ENCODE results near the gene HIPK3.
"Not testable (repeated sequence)": the region's sequence is repeated elsewhere in the genome, so short reads cannot be mapped to it uniquely, and the experiment has no call there.

Gene HIPK3

DNA sequence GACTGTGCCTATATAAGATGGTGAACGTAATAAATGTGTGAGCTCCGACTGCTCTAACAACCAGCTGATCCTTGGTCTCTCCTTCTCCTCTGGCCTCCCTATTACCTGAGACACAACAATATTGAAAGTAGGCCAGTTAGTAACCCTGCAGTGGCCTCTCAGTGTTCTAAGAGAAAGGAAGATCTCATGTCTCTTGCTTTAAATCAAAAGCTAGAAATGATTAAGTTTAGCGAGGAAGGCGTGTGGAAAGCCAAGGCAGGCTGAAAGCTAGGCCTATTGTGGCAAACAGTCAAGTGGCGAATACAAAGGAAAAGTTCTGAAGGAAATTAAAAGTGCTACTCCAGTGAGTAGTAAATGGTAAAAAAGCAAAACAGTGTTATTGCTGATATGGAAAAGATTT is 39.5 kb downstream of the HIPK3 start:
- Histone ChIP-seq H4K20me1 (ENCODE audit: insufficient read depth, low read length) (peaks cover 8% of the 10 kb centered on the region; the same call in 1 of the 2 replicates), H3K9me3 (ENCODE audit: insufficient read depth, low read length) (no peaks in the 10 kb centered on the region), H3K79me2 (ENCODE audit: low read length) (peaks cover 3% of the 10 kb centered on the region; the same call in 1 of the 2 replicates), H3K36me3 (replicated peaks; ENCODE audit: low read depth, low read length) (peaks cover 2% of the 10 kb centered on the region), H3K27me3 (ENCODE audit: low read depth, low read length) (no peaks in the 10 kb centered on the region), H3K4me3 (ENCODE audit: low read length) (no peak overlapping the region), H3K27ac (ENCODE audit: low read length) (no peak overlapping the region), H2AFZ (ENCODE audit: low read depth, low read length) (no peak overlapping the region), H3K9ac (ENCODE audit: low read length) (no peak overlapping the region), H3K4me1 (ENCODE audit: low read length) (no peaks in the 10 kb centered on the region), H3K4me2 (ENCODE audit: low read length) (no peak overlapping the region)
- TF ChIP-seq EZH2phosphoT487 (IDR thresholded peaks at IDR 0.05; ENCODE audit: low read depth) = no peak
- TF ChIP-seq, protein P1, sequence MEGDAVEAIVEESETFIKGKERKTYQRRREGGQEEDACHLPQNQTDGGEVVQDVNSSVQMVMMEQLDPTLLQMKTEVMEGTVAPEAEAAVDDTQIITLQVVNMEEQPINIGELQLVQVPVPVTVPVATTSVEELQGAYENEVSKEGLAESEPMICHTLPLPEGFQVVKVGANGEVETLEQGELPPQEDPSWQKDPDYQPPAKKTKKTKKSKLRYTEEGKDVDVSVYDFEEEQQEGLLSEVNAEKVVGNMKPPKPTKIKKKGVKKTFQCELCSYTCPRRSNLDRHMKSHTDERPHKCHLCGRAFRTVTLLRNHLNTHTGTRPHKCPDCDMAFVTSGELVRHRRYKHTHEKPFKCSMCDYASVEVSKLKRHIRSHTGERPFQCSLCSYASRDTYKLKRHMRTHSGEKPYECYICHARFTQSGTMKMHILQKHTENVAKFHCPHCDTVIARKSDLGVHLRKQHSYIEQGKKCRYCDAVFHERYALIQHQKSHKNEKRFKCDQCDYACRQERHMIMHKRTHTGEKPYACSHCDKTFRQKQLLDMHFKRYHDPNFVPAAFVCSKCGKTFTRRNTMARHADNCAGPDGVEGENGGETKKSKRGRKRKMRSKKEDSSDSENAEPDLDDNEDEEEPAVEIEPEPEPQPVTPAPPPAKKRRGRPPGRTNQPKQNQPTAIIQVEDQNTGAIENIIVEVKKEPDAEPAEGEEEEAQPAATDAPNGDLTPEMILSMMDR (IDR thresholded peaks at IDR 0.05; ENCODE audit: low read depth, low read length) = no peak

DNA sequence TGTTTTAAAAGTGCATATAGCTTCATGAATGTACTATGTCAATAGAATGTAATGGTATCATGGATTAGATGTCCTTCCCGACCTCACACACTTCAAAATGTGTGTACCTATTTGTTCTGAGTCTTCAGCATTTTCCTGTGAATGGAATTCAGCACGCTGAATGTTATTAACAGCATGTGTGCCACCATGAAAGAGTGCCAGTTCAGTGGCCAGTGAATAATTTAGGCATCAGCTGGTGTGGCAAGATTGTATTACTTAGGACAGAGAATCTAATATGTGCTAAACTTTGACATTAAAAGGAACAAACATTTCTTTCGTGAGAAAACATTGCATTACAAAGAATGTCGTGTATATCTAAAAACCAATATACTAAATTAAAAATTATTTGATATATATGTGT is 46.4 kb downstream of the HIPK3 start:
- no peaks in the 10 kb centered on the region for H3K4me1 ChIP-seq (ENCODE audit: low read length)
- H2AFZ ChIP-seq (ENCODE audit: low read depth, low read length) = no peak overlapping the region
- H3K36me3 ChIP-seq (replicated peaks; ENCODE audit: low read depth, low read length) = peaks cover 2% of the 10 kb centered on the region
- TF ChIP-seq EZH2phosphoT487 (IDR thresholded peaks at IDR 0.05; ENCODE audit: low read depth) = no peak
- TF ChIP-seq, protein P1 (IDR thresholded peaks at IDR 0.05; ENCODE audit: low read depth, low read length) = no peak
- no peak overlapping the region for H3K4me3 ChIP-seq (ENCODE audit: low read length)
- H3K9ac ChIP-seq (ENCODE audit: low read length) = no peak overlapping the region
- no peaks in the 10 kb centered on the region; the same call in 1 of the 2 replicates for H3K79me2 ChIP-seq (ENCODE audit: low read length)
- H4K20me1 ChIP-seq (ENCODE audit: insufficient read depth, low read length) = peaks cover 3% of the 10 kb centered on the region; the same call in 1 of the 2 replicates
- H3K4me2 ChIP-seq (ENCODE audit: low read length) = no peak overlapping the region
- no peaks in the 10 kb centered on the region for H3K27me3 ChIP-seq (ENCODE audit: low read depth, low read length)
- H3K27ac ChIP-seq (ENCODE audit: low read length) = no peak overlapping the region
- no peaks in the 10 kb centered on the region for H3K9me3 ChIP-seq (ENCODE audit: insufficient read depth, low read length)

DNA sequence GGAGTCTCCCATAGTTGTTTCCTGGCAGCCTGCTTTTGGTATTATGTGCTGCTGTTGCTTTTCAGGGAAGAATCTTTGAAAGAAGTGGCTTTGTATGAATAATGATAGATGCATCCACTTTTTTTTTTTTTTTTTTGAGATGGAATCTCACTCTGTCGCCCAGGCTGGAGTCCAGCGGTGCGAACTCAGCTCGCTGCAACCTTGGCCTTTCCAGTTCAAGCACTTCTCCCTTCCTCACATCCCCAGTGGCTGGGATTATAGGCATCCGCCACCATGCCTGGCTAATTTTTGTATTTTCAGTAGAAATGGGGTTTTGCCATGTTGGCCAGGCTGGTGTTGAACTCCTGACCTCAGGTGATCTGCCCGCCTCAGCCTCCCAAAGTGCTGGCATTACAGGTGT is 49.6 kb downstream of the HIPK3 start:
- not testable (repeated sequence) for H3K27me3 ChIP-seq (ENCODE audit: low read depth, low read length); H3K4me1 ChIP-seq (ENCODE audit: low read length); H3K9me3 ChIP-seq (ENCODE audit: insufficient read depth, low read length); H3K4me3 ChIP-seq (ENCODE audit: low read length); H4K20me1 ChIP-seq (ENCODE audit: insufficient read depth, low read length); H3K9ac ChIP-seq (ENCODE audit: low read length); H2AFZ ChIP-seq (ENCODE audit: low read depth, low read length); H3K27ac ChIP-seq (ENCODE audit: low read length); H3K36me3 ChIP-seq (replicated peaks; ENCODE audit: low read depth, low read length); H3K4me2 ChIP-seq (ENCODE audit: low read length); H3K79me2 ChIP-seq (ENCODE audit: low read length)

DNA sequence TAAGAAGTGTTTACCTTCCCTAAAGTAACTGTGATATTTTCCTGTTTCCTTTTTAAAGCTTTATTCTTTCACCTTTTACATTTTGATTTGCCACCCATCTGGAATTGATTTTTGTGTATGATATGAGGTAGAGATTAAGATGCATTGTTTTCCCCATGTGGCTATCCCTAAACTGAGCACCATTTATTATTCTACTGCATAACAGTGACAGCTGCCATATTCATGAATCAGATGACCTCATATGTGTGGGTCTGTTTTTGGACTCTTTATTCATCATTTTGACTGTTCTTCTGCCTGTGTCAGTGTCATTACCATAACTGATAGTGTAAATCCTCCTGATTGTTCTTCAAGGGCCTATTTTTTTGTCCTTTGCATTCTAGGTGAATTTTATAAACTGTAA is 50.8 kb downstream of the HIPK3 start:
- Histone ChIP-seq H3K27ac (ENCODE audit: low read length) (no peak overlapping the region), H3K4me2 (ENCODE audit: low read length) (no peak overlapping the region), H3K9me3 (ENCODE audit: insufficient read depth, low read length) (no peaks in the 10 kb centered on the region), H3K36me3 (replicated peaks; ENCODE audit: low read depth, low read length) (no peaks in the 10 kb centered on the region), H3K79me2 (ENCODE audit: low read length) (peaks cover 7% of the 10 kb centered on the region), H2AFZ (ENCODE audit: low read depth, low read length) (no peak overlapping the region), H3K9ac (ENCODE audit: low read length) (no peak overlapping the region), H3K4me1 (ENCODE audit: low read length) (no peaks in the 10 kb centered on the region), H3K4me3 (ENCODE audit: low read length) (no peak overlapping the region), H3K27me3 (ENCODE audit: low read depth, low read length) (no peaks in the 10 kb centered on the region), H4K20me1 (ENCODE audit: insufficient read depth, low read length) (peaks cover 8% of the 10 kb centered on the region; the same call in 1 of the 2 replicates)
- no peak for TF ChIP-seq EZH2phosphoT487 (IDR thresholded peaks at IDR 0.05; ENCODE audit: low read depth)
- TF ChIP-seq, protein P1 (IDR thresholded peaks at IDR 0.05; ENCODE audit: low read depth, low read length) = no peak

DNA sequence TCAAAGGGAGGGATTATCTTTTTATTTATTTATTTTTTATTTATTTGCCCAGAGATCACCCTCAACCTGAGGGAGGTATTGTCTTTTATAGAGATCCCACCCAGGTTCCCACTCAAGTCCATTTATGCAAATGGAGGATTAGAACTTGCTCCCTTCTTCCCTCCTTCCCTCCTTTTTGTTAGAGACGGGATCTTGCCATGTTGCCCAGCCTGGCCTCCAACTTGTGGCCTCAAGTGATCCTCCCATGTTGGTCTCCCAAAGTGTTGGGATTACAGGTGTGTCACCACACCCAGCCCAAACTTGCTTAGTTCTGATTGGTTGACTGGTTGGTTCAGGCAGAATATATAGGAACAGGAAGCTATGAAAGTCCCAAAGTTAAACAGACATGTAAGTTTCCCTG is 51.9 kb downstream of the HIPK3 start:
- H3K4me2 ChIP-seq (ENCODE audit: low read length) = no peak overlapping the region
- no peak overlapping the region for H3K4me3 ChIP-seq (ENCODE audit: low read length)
- H4K20me1 ChIP-seq (ENCODE audit: insufficient read depth, low read length) = peaks cover 8% of the 10 kb centered on the region; the same call in 1 of the 2 replicates
- no peaks in the 10 kb centered on the region for H3K27me3 ChIP-seq (ENCODE audit: low read depth, low read length)
- no peak for TF ChIP-seq EZH2phosphoT487 (IDR thresholded peaks at IDR 0.05; ENCODE audit: low read depth)
- TF ChIP-seq, protein P1 (IDR thresholded peaks at IDR 0.05; ENCODE audit: low read depth, low read length) = no peak
- H3K79me2 ChIP-seq (ENCODE audit: low read length) = peaks cover 7% of the 10 kb centered on the region
- no peak overlapping the region for H3K9ac ChIP-seq (ENCODE audit: low read length)
- no peaks in the 10 kb centered on the region for H3K36me3 ChIP-seq (replicated peaks; ENCODE audit: low read depth, low read length)
- no peak overlapping the region for H2AFZ ChIP-seq (ENCODE audit: low read depth, low read length)
- no peaks in the 10 kb centered on the region for H3K4me1 ChIP-seq (ENCODE audit: low read length)
- H3K27ac ChIP-seq (ENCODE audit: low read length) = no peak overlapping the region
- no peaks in the 10 kb centered on the region for H3K9me3 ChIP-seq (ENCODE audit: insufficient read depth, low read length)

Measured in OCI-LY3 (cell line).